Frontal cortex (tissue), 4 donors: ENCODE data around the gene SKAP2. TPM values are rescaled to one million over a fixed set of nuclear protein-coding genes. Genes with fewer than 3 reads are reported as not detected.
A peak's percentile ranks its signal among the peaks of the same experiment; 100 is the strongest.

ENCODE experiments used
- DNase-seq, 2 donors: peaks; one replicate each; pipeline ENCODE4 v3.0.0; 2012; ENCODE audit warnings: low spot score in 2 of 2
- FAIRE-seq: peaks from 2 replicates; lab custom pipeline; 2012; peaks lifted over from hg19 to GRCh38; lab: Jason Lieb, UNC
- total RNA-seq: library from RNA; depleted of rRNA; stranded (reverse); fragments of >200 nt; gene quantifications from one replicate; pipeline ENCODE4 v1.2.3, GENCODE V29; 2014
- donor health status: control.
- donor health status: control.
- donor health status: control.

Gene SKAP2
- total RNA-seq, 1 donor from 2014 or later = 11.0 TPM

GRCh38 chr7:26675143-26675887 lies 189.1 kb downstream of the SKAP2 start:
- DNase-seq (no peak), FAIRE-seq (no peak)

DNA sequence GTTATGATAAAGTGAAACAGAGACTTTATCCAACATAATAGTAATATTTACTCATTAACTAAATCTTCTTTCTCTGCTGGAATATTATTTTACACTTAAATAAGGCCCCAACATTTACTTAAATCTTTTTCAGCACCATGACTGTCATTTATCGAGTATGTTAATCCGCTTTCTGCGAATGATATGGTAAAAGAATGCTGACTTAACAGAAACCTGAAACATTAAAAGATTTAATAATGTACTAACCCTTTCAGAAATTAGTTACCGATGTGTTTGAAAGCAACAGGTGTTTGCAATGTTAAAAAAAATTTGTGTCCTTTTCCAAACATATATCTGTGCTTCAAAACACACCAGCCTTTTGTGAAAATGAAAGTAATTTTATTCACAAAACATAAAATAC lies 190.5 kb downstream of the SKAP2 start:
- DNase-seq = no peak
- no peak for FAIRE-seq

DNA sequence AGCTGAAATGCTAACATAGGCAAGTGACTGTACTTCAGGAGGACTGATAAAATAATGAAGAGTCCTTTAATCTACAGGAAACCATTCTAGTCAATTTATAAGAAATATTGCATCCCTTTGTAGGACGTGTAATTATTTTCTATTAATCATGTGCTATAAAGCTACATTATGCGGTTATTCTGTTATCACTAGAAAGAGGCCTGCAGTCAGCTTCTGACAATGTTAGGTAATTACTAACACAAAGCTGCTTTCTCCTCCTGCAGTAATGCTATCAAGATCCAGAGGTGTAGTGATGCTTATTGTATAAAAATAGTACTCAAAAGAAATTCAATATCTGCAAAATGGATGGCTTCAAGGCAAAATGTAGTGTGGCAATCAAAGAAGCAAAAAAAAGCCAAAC lies 191.1 kb downstream of the SKAP2 start:
- DNase-seq (no peak), FAIRE-seq (no peak)

DNA sequence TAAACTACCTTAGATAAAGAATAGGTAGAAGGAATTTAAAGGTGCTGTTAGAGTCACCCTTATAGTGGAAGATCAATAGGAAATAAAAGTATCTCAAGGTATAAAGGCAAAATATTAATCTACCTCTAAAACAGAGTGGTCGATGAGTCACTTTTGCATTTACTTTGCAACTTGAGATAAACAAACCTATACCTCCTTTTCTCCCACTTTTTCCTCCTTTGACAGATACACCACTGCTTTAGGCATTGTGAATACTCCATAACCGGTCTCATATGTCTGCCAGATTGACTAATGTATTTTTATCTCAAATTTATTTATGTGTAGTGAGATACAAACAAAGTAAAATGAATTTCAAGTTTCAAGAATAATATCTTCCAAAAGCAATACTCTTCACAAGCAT lies 193.5 kb downstream of the SKAP2 start:
- FAIRE-seq (no peak), DNase-seq (no peak)

GRCh38 chr7:26670290-26670689 lies 194.1 kb downstream of the SKAP2 start:
- no peak for DNase-seq
- FAIRE-seq = no peak

GRCh38 chr7:26668821-26669220 lies 195.6 kb downstream of the SKAP2 start:
- no peak for DNase-seq
- no peak for FAIRE-seq

DNA sequence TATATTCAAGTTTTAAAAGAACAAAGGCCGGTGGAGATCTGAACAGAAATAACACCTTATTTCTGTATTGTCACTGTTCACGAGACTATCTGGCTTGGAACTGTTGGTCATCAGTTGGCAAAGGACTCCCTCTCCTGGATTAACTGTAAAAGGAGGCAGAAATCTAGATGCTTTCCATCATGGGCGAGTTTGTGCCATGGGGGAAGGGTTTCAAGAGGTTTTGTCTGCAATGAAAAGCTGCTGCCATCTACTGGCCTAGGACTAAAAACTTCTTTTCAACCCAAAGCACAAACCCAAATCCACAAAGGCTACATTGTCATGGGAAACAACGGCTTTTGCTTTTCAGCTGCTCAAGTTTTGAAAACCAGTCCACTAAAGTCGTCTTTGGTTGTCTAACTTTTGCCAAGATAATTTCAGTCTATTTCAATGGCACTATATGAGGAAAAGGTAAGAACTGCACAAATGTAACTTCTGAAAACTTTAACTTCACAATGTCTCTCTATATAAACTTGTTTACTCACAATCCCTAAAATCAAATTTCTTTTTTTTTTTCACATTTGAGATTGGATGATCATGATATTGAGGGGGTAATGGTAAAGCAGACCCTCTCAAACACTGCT lies 196.8 kb downstream of the SKAP2 start:
- DNase-seq (peak; percentile 24), FAIRE-seq (peak; percentile 97)

- DNase-seq (no peak), FAIRE-seq (no peak)
Measured at GRCh38 chr7:26664735-26665416, 199.5 kb downstream of the SKAP2 start.

DNA sequence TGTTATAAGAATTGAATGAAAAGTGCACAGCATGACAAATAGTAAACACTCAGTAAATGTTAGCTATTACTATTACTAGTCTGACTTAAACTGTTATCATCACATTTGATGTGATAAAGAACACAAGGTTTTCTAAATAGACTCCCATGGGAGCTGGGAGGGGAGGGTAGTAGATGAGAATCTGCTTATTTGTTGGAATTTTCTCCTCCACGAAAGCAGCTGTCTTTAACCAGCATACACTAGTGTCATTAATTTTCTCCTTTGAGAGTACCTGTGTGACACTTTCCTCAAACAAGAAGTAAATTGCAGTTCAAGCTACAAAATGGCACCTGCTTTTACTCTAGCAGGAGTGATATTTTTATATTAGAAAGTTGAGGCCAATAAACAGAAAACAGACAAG lies 200.1 kb downstream of the SKAP2 start:
- FAIRE-seq = no peak
- DNase-seq = no peak

DNA sequence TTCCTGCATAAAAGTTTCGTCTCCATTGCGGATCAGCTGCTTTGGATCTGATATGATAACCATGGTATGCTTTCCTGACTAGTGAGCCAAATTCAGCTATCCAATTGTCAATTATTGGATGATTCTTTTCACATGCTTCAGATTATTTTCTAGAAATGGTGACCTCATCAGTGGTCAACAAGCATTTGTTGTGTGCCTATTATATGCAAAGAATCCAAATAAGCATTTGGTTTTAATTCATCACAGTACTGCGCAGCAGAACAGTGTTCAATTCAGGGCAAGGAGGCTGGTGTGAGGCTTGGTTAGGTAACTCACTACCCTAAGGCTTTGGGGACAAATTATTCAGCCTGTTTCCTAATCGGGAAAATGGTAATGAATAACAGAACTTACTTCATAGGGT lies 200.5 kb downstream of the SKAP2 start:
- FAIRE-seq (no peak), DNase-seq (no peak)

DNA sequence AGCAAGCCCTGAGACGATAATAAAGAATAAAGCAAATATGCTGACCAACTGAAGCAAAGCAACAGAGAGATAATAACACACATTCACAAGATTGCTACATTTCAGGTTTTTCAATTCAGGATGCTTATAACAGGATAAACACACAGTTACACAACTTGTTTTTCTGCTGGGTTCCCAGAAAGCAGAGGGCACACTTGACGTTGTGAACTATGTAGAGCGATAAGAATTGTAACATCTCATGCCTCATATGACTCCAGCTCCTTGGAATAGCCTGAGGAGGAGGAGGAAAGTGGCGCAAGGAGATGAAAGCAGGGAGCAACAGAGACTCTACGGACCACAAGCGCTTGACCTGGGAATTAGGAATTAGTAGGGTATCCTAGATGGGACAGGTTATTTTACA lies 201.7 kb downstream of the SKAP2 start:
- DNase-seq = no peak

DNA sequence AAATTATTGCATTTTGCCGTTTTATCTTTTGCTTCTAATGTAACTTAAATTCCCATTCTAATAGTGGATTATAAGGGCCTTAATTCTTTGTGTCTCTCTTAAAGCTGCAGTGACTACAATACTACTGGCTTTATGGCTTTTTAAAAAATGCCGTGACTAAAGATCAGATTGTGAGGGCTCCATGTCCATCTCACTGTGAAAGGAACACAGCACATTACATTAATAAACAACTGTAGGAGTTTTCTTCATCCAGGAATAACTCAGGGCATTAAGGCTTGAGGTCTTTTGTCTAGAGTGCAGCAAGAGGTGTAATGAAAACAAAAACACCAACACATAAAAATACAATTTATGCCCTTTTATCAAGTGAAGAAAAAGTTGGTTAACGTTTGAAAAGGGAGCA lies 205.3 kb downstream of the SKAP2 start:
- DNase-seq (no peak), FAIRE-seq (no peak)

More for the DNA sequence above, 201.7 kb downstream of the SKAP2 start:
- FAIRE-seq = no peak

GRCh38 chr7:26658389-26659084 lies 205.9 kb downstream of the SKAP2 start:
- DNase-seq (no peak), FAIRE-seq (no peak)

DNA sequence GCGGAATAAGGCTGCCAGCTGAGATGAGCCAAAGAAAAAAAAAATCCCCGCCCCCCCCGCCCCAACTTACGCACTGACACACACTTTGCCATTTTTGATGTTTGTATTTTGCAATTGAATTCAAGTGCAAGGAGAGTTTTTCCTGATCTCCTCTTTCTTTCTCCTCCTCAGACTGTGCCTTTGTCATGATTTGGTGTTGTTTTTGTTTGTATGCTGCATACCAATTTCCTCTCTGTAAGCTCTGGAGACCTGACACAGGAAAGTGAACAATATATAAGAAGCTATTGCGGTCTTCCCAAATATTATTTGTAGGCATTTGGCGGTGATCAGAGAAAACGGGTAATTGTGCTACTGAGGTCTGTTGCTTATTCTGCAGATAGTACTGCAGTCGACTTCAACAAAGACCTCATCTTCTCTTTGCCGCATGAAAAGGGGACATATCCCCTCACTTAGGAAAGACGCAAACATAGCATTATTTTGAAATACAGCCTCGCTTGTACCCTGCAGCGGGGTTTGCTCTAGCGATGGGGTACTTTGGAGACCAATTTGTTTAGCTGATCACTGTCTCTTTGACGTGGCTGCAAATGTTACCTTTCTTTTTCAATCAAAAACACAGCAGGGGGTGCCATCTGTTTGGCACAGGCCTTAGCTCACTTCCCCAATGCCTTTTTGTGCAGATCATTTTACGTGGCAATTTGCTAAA lies 206.6 kb downstream of the SKAP2 start:
- FAIRE-seq (no peak), DNase-seq (no peak)

- FAIRE-seq = no peak
- DNase-seq = no peak
Measured at GRCh38 chr7:26657206-26657641, 207.2 kb downstream of the SKAP2 start.

- FAIRE-seq (no peak), DNase-seq (no peak)
Measured at GRCh38 chr7:26656735-26657134, 207.7 kb downstream of the SKAP2 start.

DNA sequence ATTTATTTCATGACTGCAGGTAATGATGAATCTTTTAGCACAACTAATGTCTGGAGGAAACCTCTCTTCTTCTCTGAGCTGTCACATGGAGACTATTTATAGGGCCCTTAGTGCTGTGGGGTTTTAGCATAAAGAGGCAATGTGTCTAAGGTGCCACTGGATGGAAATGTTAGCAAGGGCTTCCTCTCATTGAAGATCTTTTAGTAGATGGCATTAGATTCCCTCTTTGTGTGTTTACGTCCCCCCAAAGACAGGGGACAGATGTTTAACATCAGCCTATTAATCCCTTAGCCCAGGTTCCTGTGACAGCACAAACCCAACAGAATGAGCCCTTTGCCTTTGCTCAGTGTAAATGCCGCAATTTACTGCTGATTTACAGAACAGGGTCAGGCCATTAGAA lies 208.6 kb downstream of the SKAP2 start:
- no peak for FAIRE-seq
- no peak for DNase-seq

DNA sequence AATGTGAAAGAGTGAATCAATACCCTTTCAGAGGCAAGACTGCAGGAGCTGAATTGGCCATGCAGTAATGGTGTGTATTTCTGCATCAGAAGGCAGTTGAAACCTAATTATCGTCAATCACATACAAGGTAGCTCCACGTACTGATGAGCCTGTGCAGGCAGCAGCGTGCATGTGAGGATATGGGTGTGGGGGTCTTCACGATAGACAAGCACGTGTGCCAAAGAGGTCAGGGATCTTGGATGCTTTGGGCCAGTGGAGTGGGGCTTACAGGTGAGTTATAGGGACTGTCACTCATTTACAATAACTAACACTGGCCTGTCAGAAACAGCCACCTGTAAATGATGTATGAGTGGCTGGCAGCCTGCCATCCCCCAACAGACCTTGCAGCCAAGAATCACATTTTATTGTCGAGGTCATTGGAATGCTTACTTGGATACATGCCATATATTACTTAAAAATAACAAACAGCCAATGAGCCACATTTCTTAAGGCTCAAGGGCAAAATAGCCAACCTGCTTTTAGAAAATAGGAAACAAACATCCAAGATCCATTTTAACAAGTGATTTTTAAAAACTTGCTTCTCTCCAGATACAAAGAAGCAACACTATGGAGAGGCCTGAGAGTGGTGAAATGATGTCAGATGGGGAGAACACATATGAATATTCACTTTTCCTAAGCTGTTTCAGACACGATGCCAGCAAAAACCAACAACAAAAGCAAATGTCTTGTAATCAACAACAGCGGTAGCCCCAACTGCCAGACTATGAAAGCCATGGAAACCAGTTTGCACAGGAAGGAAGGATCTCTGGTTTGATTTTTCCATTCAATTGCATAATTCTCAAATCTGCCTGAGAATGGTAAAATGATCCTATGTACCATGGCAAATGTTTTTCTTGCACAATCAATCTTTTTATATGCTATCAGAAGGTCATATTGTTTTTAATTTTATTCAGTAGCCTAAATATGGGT lies 210.7 kb downstream of the SKAP2 start:
- FAIRE-seq (no peak), DNase-seq (no peak)
